Stimulated activated memory B cell treated with anti-CD40 and anti-IgM and Interleukin-4, amounts not matched to agents 10 μg/mL and 1 μg/mL and 100 μg/mL, for 72 hours (primary cell): Measurements from ENCODE around the gene ZNF821.
"Not testable (repeated sequence)": the region's sequence is repeated elsewhere in the genome, so short reads cannot be mapped to it uniquely, and the experiment has no call there.

ENCODE experiments used
- ATAC-seq: fragments of 150-1000 bp; cut with Tn5 transposase; 2 replicates; pipeline ENCODE4 v1.10.0; 2021
- H3K27ac Mint-ChIP-seq: one replicate; pipeline ENCODE4 v1.8.0; 2022; ENCODE audit warnings: mild to moderate bottlenecking, mixed read lengths
- H3K27me3 Mint-ChIP-seq: one replicate; pipeline ENCODE4 v1.8.0; 2022; ENCODE audit warnings: mixed read lengths
- H3K36me3 Mint-ChIP-seq: one replicate; pipeline ENCODE4 v1.8.0; 2022; ENCODE audit warnings: mixed read lengths
- H3K4me1 Mint-ChIP-seq: one replicate; pipeline ENCODE4 v1.8.0; 2022; ENCODE audit warnings: mixed read lengths
- H3K4me3 Mint-ChIP-seq: one replicate; pipeline ENCODE4 v1.8.0; 2022; ENCODE audit warnings: mild to moderate bottlenecking, moderate library complexity, mixed read lengths
- H3K9me3 Mint-ChIP-seq: one replicate; pipeline ENCODE4 v1.8.0; 2022; ENCODE audit warnings: mixed read lengths

ZNF821 gene

GRCh38 chr16:71885261-71885650 is 1.3 kb upstream of the ZNF821 start:
- H3K27me3 Mint-ChIP-seq = no peaks in the 10 kb centered on the region
- no peak for ATAC-seq
- peaks cover under 1% of the 10 kb centered on the region for H3K36me3 Mint-ChIP-seq
- H3K9me3 Mint-ChIP-seq = no peaks in the 10 kb centered on the region
- peak overlapping the region; percentile 100 for H3K4me3 Mint-ChIP-seq
- H3K4me1 Mint-ChIP-seq = peaks cover 40% of the 10 kb centered on the region
- H3K27ac Mint-ChIP-seq = peak overlapping the region; percentile 95

- Mint-ChIP-seq H3K27me3 (no peaks in the 10 kb centered on the region), H3K4me3 (peak overlapping the region; percentile 100), H3K27ac (peak overlapping the region; percentile 92), H3K36me3 (peaks cover 18% of the 10 kb centered on the region), H3K9me3 (no peaks in the 10 kb centered on the region), H3K4me1 (peaks cover 54% of the 10 kb centered on the region)
- ATAC-seq = peak; percentile 81
These were observed 674 bp downstream of the ZNF821 start for GRCh38 chr16:71883168-71883848.

GRCh38 chr16:71882505-71883167 is 1.3 kb downstream of the ZNF821 start:
- no peaks in the 10 kb centered on the region for H3K27me3 Mint-ChIP-seq

GRCh38 chr16:71880176-71880575 is 3.8 kb downstream of the ZNF821 start:
- ATAC-seq = no peak
- peaks cover 28% of the 10 kb centered on the region for H3K36me3 Mint-ChIP-seq
- peak overlapping the region; percentile 92 for H3K27ac Mint-ChIP-seq
- no peak overlapping the region for H3K4me3 Mint-ChIP-seq
- no peaks in the 10 kb centered on the region for H3K27me3 Mint-ChIP-seq
- no peaks in the 10 kb centered on the region for H3K9me3 Mint-ChIP-seq
- peaks cover 53% of the 10 kb centered on the region for H3K4me1 Mint-ChIP-seq

More at GRCh38 chr16:71882505-71883167, 1.3 kb downstream of the ZNF821 start:
- H3K36me3 Mint-ChIP-seq = peaks cover 18% of the 10 kb centered on the region
- H3K9me3 Mint-ChIP-seq = no peaks in the 10 kb centered on the region
- peak; percentile 72 for ATAC-seq
- H3K27ac Mint-ChIP-seq = peak overlapping the region; percentile 92
- H3K4me3 Mint-ChIP-seq = peak overlapping the region; percentile 84
- peaks cover 54% of the 10 kb centered on the region for H3K4me1 Mint-ChIP-seq

- Mint-ChIP-seq H3K27me3 (no peaks in the 10 kb centered on the region), H3K4me1 (peaks cover 48% of the 10 kb centered on the region), H3K4me3 (no peak overlapping the region), H3K36me3 (peaks cover 28% of the 10 kb centered on the region), H3K9me3 (no peaks in the 10 kb centered on the region), H3K27ac (peak overlapping the region; percentile 92)
- ATAC-seq = no peak
These were observed 5.1 kb downstream of the ZNF821 start for GRCh38 chr16:71878911-71879310.

GRCh38 chr16:71873199-71873598 is 10.8 kb downstream of the ZNF821 start:
- no peaks in the 10 kb centered on the region for H3K27me3 Mint-ChIP-seq
- H3K27ac Mint-ChIP-seq = peak overlapping the region; percentile 15
- no peak overlapping the region for H3K4me3 Mint-ChIP-seq
- no peak for ATAC-seq
- no peaks in the 10 kb centered on the region for H3K9me3 Mint-ChIP-seq
- H3K36me3 Mint-ChIP-seq = peaks cover 21% of the 10 kb centered on the region
- peaks cover 15% of the 10 kb centered on the region for H3K4me1 Mint-ChIP-seq

GRCh38 chr16:71870818-71871217 is 13.2 kb downstream of the ZNF821 start:
- peak overlapping the region; percentile 23 for H3K27ac Mint-ChIP-seq
- no peaks in the 10 kb centered on the region for H3K27me3 Mint-ChIP-seq
- H3K4me3 Mint-ChIP-seq = no peak overlapping the region
- H3K9me3 Mint-ChIP-seq = no peaks in the 10 kb centered on the region
- ATAC-seq = no peak
- peaks cover 10% of the 10 kb centered on the region for H3K36me3 Mint-ChIP-seq
- H3K4me1 Mint-ChIP-seq = peaks cover 15% of the 10 kb centered on the region

GRCh38 chr16:71869089-71869488 is 14.9 kb downstream of the ZNF821 start:
- no peaks in the 10 kb centered on the region for H3K27me3 Mint-ChIP-seq
- no peak for ATAC-seq
- no peaks in the 10 kb centered on the region for H3K9me3 Mint-ChIP-seq
- peaks cover 8% of the 10 kb centered on the region for H3K4me1 Mint-ChIP-seq
- no peak overlapping the region for H3K27ac Mint-ChIP-seq
- H3K36me3 Mint-ChIP-seq = peaks cover 26% of the 10 kb centered on the region
- no peak overlapping the region for H3K4me3 Mint-ChIP-seq

GRCh38 chr16:71867939-71868338 is 16.0 kb downstream of the ZNF821 start:
- Mint-ChIP-seq H3K27ac (peak overlapping the region; percentile 28), H3K4me1 (peaks cover 8% of the 10 kb centered on the region), H3K36me3 (peaks cover 26% of the 10 kb centered on the region), H3K9me3 (no peaks in the 10 kb centered on the region), H3K4me3 (no peak overlapping the region), H3K27me3 (no peaks in the 10 kb centered on the region)
- ATAC-seq = no peak

GRCh38 chr16:71867175-71867574 is 16.8 kb downstream of the ZNF821 start:
- H3K9me3 Mint-ChIP-seq, ATAC-seq, H3K4me3 Mint-ChIP-seq, H3K4me1 Mint-ChIP-seq, H3K27me3 Mint-ChIP-seq, H3K27ac Mint-ChIP-seq: not testable (repeated sequence)
- H3K36me3 Mint-ChIP-seq = peaks cover 26% of the 10 kb centered on the region

GRCh38 chr16:71865173-71865863 is 18.7 kb downstream of the ZNF821 start:
- H3K4me3 Mint-ChIP-seq = no peak overlapping the region
- peaks cover 8% of the 10 kb centered on the region for H3K4me1 Mint-ChIP-seq
- H3K27me3 Mint-ChIP-seq = no peaks in the 10 kb centered on the region
- peaks cover 31% of the 10 kb centered on the region for H3K36me3 Mint-ChIP-seq
- peak overlapping the region; percentile 4 for H3K27ac Mint-ChIP-seq
- ATAC-seq = no peak
- H3K9me3 Mint-ChIP-seq = no peaks in the 10 kb centered on the region

- no peak overlapping the region for H3K27ac Mint-ChIP-seq
- no peak for ATAC-seq
- no peaks in the 10 kb centered on the region for H3K9me3 Mint-ChIP-seq
- peaks cover 31% of the 10 kb centered on the region for H3K36me3 Mint-ChIP-seq
- no peaks in the 10 kb centered on the region for H3K27me3 Mint-ChIP-seq
- H3K4me3 Mint-ChIP-seq = no peak overlapping the region
- H3K4me1 Mint-ChIP-seq = no peaks in the 10 kb centered on the region
These were observed 20.0 kb downstream of the ZNF821 start for GRCh38 chr16:71863995-71864394.

- Mint-ChIP-seq H3K4me3 (no peak overlapping the region), H3K27ac (no peak overlapping the region), H3K36me3 (peaks cover 35% of the 10 kb centered on the region)
These were observed 24.0 kb downstream of the ZNF821 start for GRCh38 chr16:71859762-71860521.

GRCh38 chr16:71855937-71856662 is 27.9 kb downstream of the ZNF821 start:
- Mint-ChIP-seq H3K4me3 (no peak overlapping the region), H3K36me3 (peaks cover 54% of the 10 kb centered on the region), H3K27me3 (no peaks in the 10 kb centered on the region), H3K9me3 (no peaks in the 10 kb centered on the region), H3K27ac (peak overlapping the region; percentile 60), H3K4me1 (peaks cover 61% of the 10 kb centered on the region)
- no peak for ATAC-seq

More at GRCh38 chr16:71859762-71860521, 24.0 kb downstream of the ZNF821 start:
- no peaks in the 10 kb centered on the region for H3K27me3 Mint-ChIP-seq
- peaks cover 24% of the 10 kb centered on the region for H3K4me1 Mint-ChIP-seq
- no peaks in the 10 kb centered on the region for H3K9me3 Mint-ChIP-seq
- ATAC-seq = no peak
